Neural progenitor cell (in vitro differentiated cells): ENCODE results near the gene OTOP3.

Source experiments
- CTCF ChIP-seq: fragments of 200-600 bp; sonication (generic); IDR thresholded peaks from 2 replicates; pipeline ENCODE4 v1.5.1; 2017; ENCODE audit warnings: antibody characterized with exemption, mild to moderate bottlenecking
- EZH2phosphoT487 ChIP-seq: fragments of 200-600 bp; sonication (generic); IDR thresholded peaks from 2 replicates; pipeline ENCODE4 v1.6.1; 2017; ENCODE audit warnings: antibody characterized with exemption

GRCh38 chr17:74975943-74976342 is 40.2 kb downstream of the OTOP3 start:
- TF ChIP-seq CTCF (no peak), EZH2phosphoT487 (no peak)
